ENCODE measurements around the gene CTNNA1.

DNA sequence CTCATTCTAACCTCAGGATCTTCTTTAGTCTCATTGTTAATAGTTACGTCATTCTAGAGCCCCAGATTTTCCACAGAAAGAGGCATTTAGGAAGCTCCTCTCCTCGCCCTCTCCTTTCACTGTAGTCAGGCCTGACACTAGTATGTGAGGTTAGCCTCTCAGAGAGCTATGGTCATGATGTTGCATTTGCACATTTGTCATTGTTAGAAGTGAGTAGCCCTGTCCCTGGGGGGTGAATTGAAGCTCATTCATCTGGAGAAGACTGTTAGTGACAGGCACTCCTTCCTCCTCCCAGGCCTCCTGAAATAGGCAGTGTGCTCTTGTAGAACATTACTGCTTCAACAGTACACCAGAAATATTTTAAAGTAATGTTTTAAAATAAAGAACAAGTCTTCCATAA is 148.5 kb downstream of the CTNNA1 start:
- TF ChIP-seq TAF1 (IDR thresholded peaks at IDR 0.05; ENCODE audit: control insufficient read depth, extremely low read depth, insufficient read depth, low read length, severe bottlenecking) (no peak), ZNF263 (CRISPR knock-in tag; IDR thresholded peaks at IDR 0.05; ENCODE audit: borderline replicate concordance) (no peak), POLR3A (IDR thresholded peaks at IDR 0.05; ENCODE audit: borderline replicate concordance, extremely low read depth, insufficient read depth, insufficient read length) (no peak), RCOR1 (IDR thresholded peaks at IDR 0.05; ENCODE audit: borderline replicate concordance in 1 of 2, low read depth in 2 of 2, low read length in 2 of 2) (no peak), RBM34 (IDR thresholded peaks at IDR 0.05; ENCODE audit: borderline replicate concordance, insufficient read depth, low read length) (no peak), SMAD1 (IDR thresholded peaks at IDR 0.05; ENCODE audit: low read depth, low read length, partially characterized antibody) (no peak), BHLHE40 (IDR thresholded peaks at IDR 0.05; ENCODE audit: low read length) (no peak), MXI1 (IDR thresholded peaks at IDR 0.05; ENCODE audit: low read depth, low read length) (no peak)
- TF ChIP-seq, protein P1, sequence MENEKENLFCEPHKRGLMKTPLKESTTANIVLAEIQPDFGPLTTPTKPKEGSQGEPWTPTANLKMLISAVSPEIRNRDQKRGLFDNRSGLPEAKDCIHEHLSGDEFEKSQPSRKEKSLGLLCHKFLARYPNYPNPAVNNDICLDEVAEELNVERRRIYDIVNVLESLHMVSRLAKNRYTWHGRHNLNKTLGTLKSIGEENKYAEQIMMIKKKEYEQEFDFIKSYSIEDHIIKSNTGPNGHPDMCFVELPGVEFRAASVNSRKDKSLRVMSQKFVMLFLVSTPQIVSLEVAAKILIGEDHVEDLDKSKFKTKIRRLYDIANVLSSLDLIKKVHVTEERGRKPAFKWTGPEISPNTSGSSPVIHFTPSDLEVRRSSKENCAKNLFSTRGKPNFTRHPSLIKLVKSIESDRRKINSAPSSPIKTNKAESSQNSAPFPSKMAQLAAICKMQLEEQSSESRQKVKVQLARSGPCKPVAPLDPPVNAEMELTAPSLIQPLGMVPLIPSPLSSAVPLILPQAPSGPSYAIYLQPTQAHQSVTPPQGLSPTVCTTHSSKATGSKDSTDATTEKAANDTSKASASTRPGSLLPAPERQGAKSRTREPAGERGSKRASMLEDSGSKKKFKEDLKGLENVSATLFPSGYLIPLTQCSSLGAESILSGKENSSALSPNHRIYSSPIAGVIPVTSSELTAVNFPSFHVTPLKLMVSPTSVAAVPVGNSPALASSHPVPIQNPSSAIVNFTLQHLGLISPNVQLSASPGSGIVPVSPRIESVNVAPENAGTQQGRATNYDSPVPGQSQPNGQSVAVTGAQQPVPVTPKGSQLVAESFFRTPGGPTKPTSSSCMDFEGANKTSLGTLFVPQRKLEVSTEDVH (IDR thresholded peaks at IDR 0.05; ENCODE audit: low read depth, partially characterized antibody): no peak
- TF ChIP-seq, protein P2, sequence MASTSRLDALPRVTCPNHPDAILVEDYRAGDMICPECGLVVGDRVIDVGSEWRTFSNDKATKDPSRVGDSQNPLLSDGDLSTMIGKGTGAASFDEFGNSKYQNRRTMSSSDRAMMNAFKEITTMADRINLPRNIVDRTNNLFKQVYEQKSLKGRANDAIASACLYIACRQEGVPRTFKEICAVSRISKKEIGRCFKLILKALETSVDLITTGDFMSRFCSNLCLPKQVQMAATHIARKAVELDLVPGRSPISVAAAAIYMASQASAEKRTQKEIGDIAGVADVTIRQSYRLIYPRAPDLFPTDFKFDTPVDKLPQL (IDR thresholded peaks at IDR 0.05; ENCODE audit: extremely low read depth, insufficient read length): no peak

Data from K562 (cell line).